WTC11 (cell line): ENCODE data around the gene TP53I13.

Experiments used
- FOXJ3 ChIP-seq: sonication (generic); formaldehyde crosslinking; IDR thresholded peaks from 2 replicates; pipeline ENCODE4 v1.9.0; 2021; ENCODE audit warnings: missing genetic modification reagents, mild to moderate bottlenecking, borderline replicate concordance
- GABPB1 ChIP-seq: sonication (generic); formaldehyde crosslinking; IDR thresholded peaks from 2 replicates; pipeline ENCODE4 v1.8.1; 2023; ENCODE audit warnings: mild to moderate bottlenecking, missing genetic modification reagents
- KAT7 ChIP-seq: sonication (generic); formaldehyde crosslinking; IDR thresholded peaks from 2 replicates; pipeline ENCODE4 v1.8.1; 2023; ENCODE audit warnings: missing genetic modification reagents, mild to moderate bottlenecking, borderline replicate concordance
- RELA ChIP-seq: sonication (generic); formaldehyde crosslinking; IDR thresholded peaks from 2 replicates; pipeline ENCODE4 v1.8.1; 2022; ENCODE audit warnings: missing genetic modification reagents, mild to moderate bottlenecking, borderline replicate concordance
- TEAD4 ChIP-seq: sonication (generic); formaldehyde crosslinking; IDR thresholded peaks from 2 replicates; pipeline ENCODE4 v1.8.0; 2022; ENCODE audit warnings: mild to moderate bottlenecking, missing genetic modification reagents
- TF ChIP-seq, protein P1 (sequence below): fragments of 200-600 bp; IDR thresholded peaks from 2 replicates; pipeline ENCODE4 v1.8.0; 2022; ENCODE audit warnings: antibody characterized with exemption
- TF ChIP-seq, protein P2 (sequence below): sonication (generic); formaldehyde crosslinking; IDR thresholded peaks from 2 replicates; pipeline ENCODE4 v1.8.1; 2023; ENCODE audit warnings: mild to moderate bottlenecking, missing genetic modification reagents

DNA sequence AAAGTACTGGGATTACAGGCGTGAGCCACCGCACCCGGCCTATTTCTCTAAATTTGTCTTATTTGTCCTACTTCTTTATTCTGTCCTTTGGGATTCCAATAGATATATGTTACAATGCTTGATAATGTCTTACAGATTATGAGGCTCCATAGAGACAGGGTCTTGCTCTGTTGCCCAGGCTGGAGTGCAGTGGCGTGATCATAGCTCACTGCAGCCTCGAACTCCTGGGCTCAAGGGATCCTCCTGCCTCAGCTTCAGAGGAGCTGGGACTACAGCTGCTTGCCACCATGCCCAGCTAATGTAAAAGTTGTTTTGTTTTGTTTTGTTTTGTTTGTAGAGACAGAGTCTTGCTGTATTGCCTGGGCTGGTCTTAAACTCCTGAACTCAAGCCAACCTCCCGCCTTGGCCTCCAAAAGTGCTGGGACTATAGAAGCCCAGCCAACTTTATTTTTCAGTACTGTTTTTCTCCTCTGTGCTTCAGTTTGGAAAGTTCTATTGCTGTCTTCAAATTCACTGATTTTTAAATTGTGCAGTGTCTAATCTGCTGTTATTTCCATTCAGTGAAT lies 34.7 kb downstream of the TP53I13 start:
- TF ChIP-seq KAT7 (CRISPR knock-in tag), result no peak
- TF ChIP-seq, protein P1, sequence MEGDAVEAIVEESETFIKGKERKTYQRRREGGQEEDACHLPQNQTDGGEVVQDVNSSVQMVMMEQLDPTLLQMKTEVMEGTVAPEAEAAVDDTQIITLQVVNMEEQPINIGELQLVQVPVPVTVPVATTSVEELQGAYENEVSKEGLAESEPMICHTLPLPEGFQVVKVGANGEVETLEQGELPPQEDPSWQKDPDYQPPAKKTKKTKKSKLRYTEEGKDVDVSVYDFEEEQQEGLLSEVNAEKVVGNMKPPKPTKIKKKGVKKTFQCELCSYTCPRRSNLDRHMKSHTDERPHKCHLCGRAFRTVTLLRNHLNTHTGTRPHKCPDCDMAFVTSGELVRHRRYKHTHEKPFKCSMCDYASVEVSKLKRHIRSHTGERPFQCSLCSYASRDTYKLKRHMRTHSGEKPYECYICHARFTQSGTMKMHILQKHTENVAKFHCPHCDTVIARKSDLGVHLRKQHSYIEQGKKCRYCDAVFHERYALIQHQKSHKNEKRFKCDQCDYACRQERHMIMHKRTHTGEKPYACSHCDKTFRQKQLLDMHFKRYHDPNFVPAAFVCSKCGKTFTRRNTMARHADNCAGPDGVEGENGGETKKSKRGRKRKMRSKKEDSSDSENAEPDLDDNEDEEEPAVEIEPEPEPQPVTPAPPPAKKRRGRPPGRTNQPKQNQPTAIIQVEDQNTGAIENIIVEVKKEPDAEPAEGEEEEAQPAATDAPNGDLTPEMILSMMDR, result no peak
- TF ChIP-seq, protein P2, sequence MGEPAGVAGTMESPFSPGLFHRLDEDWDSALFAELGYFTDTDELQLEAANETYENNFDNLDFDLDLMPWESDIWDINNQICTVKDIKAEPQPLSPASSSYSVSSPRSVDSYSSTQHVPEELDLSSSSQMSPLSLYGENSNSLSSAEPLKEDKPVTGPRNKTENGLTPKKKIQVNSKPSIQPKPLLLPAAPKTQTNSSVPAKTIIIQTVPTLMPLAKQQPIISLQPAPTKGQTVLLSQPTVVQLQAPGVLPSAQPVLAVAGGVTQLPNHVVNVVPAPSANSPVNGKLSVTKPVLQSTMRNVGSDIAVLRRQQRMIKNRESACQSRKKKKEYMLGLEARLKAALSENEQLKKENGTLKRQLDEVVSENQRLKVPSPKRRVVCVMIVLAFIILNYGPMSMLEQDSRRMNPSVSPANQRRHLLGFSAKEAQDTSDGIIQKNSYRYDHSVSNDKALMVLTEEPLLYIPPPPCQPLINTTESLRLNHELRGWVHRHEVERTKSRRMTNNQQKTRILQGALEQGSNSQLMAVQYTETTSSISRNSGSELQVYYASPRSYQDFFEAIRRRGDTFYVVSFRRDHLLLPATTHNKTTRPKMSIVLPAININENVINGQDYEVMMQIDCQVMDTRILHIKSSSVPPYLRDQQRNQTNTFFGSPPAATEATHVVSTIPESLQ (CRISPR knock-in tag), result no peak
- TF ChIP-seq RELA (CRISPR knock-in tag), result no peak
- TF ChIP-seq TEAD4 (CRISPR knock-in tag), result no peak
- TF ChIP-seq GABPB1 (CRISPR knock-in tag), result no peak
- TF ChIP-seq FOXJ3, result no peak
